ENCODE measurements around the gene XAB2.

- TF ChIP-seq EP300 (IDR thresholded peaks at IDR 0.05) = no peak
- TF ChIP-seq POLR2A (IDR thresholded peaks at IDR 0.05) = no peak
Measured at GRCh38 chr19:7647156-7647555, 17.8 kb upstream of the XAB2 start.

Measured in tibial nerve (tissue), 3 donors.